CMK (cell line): ENCODE measurements around the gene TMEM53.

Experiments used
- DNase-seq: peaks from one replicate; pipeline ENCODE4 v3.0.0-alpha.2; 2010; ENCODE audit warnings: low read depth

The TMEM53 gene

DNA sequence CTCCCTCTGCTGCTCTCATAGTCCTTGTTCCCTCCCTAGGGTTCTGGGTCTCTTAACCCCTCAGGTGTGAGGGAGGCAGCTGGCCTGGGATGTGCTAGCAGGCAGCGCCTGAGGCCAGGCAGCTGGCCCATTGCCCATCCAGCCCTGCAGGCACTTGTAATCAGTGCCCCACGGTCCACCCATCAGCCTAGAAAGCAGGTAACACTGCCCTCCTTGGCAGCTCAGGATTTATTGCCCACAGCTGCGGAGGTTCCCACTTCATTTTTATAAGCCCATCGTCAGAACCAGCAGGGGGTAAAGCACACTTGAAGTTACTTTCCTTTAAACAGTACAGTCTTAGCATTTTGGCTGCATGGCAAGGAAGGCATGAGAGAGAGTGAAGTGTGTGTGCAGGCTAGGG is 70.6 kb downstream of the TMEM53 start:
- no peak for DNase-seq
